T-cell (primary cell): Measurements from ENCODE around the gene EIF5. TPM values are rescaled to one million over a fixed set of nuclear protein-coding genes. Genes with fewer than 3 reads are reported as not detected.

ENCODE experiments used
- ATAC-seq, 4 experiments: fragments of 200-7000 bp in 3 of 4; fragments of 150-1000 bp in 1 of 4; cut with Tn5 transposase; replicated peaks in 1 of 4; 1 replicate in 3 of 4; 2 replicates in 1 of 4; pipeline ENCODE4 v1.10.0; 2021; ENCODE audit warnings: moderate library complexity in 3 of 4, mild to moderate bottlenecking in 2 of 4, moderate number of reproducible peaks in 1 of 4
- CTCF ChIA-PET, 2 donors: fragments of 300-600 bp; sonication (Branson Sonifier 250); formaldehyde crosslinking; loops; one replicate each; lab custom pipeline; 2022; ENCODE audit warnings: antibody characterized with exemption in 2 of 2; lab: Charles Lee
- POLR2A ChIA-PET, 2 donors: fragments of 300-600 bp; sonication (Branson Sonifier 250); formaldehyde crosslinking; loops; one replicate each; lab custom pipeline; 2022; ENCODE audit warnings: antibody characterized with exemption in 2 of 2; lab: Charles Lee
- DNase-seq, 35 experiments: peaks; one replicate each; pipeline versions ENCODE4 v3.0.0 to v3.0.0-alpha.2; 2013 to 2023
- H3K27ac ChIP-seq: one replicate; pipeline ENCODE4 v1.5.1; 2013; ENCODE audit warnings: low read length
- H3K27me3 ChIP-seq, 2 experiments: replicated peaks in 1 of 2; 1 replicate in 1 of 2; 2 replicates in 1 of 2; pipeline versions ENCODE4 v1.6.1 to v1.7.0; 2013; ENCODE audit warnings: low read length in 1 of 2, mixed read lengths in 1 of 2; ENCODE audit not compliant: control insufficient read depth in 2 of 2, insufficient read depth in 2 of 2; ENCODE audit errors: extremely low read depth in 1 of 2
- H3K36me3 ChIP-seq, 2 donors: 1 replicate in 1 of 2; 2 replicates in 1 of 2; pipeline versions ENCODE4 v1.6.1 to v1.7.0; 2013; ENCODE audit warnings: low read length in 1 of 2; ENCODE audit not compliant: control insufficient read depth in 2 of 2, insufficient read depth in 1 of 2; ENCODE audit errors: extremely low read depth in 1 of 2
- H3K4me1 ChIP-seq, 2 experiments: 1 replicate in 1 of 2; 2 replicates in 1 of 2; pipeline versions ENCODE4 v1.6.1 to v1.7.0; 2013; ENCODE audit warnings: low read length in 2 of 2, mixed read lengths in 1 of 2; ENCODE audit not compliant: insufficient read depth in 2 of 2, control insufficient read depth in 1 of 2; ENCODE audit errors: extremely low read depth in 1 of 2
- H3K4me3 ChIP-seq, 2 donors: 1 replicate in 1 of 2; 2 replicates in 1 of 2; pipeline versions ENCODE4 v1.5.1 to v1.7.0; 2013; ENCODE audit warnings: mild to moderate bottlenecking in 2 of 2, low read length in 1 of 2, moderate library complexity in 1 of 2; ENCODE audit not compliant: control insufficient read depth in 1 of 2; ENCODE audit errors: extremely low read depth in 1 of 2
- H3K9me3 ChIP-seq: 2 replicates; pipeline ENCODE4 v1.7.0; 2013
- H3K27ac Mint-ChIP-seq, 2 donors: one replicate each; pipeline ENCODE4 v1.8.0; 2020 to 2021; ENCODE audit warnings: mild to moderate bottlenecking in 2 of 2, mixed read lengths in 2 of 2
- H3K27me3 Mint-ChIP-seq, 2 donors: one replicate each; pipeline ENCODE4 v1.8.0; 2021 to 2022; ENCODE audit warnings: mixed read lengths in 2 of 2
- H3K36me3 Mint-ChIP-seq: one replicate; pipeline ENCODE4 v1.8.0; 2021; ENCODE audit warnings: mixed read lengths
- H3K4me1 Mint-ChIP-seq, 3 donors: one replicate each; pipeline ENCODE4 v1.8.0; 2020 to 2022; ENCODE audit warnings: mixed read lengths in 3 of 3, mild to moderate bottlenecking in 1 of 3
- H3K4me3 Mint-ChIP-seq, 3 donors: one replicate each; pipeline ENCODE4 v1.8.0; 2020 to 2022; ENCODE audit warnings: mild to moderate bottlenecking in 3 of 3, mixed read lengths in 3 of 3, moderate library complexity in 3 of 3
- H3K9me3 Mint-ChIP-seq, 3 donors: one replicate each; pipeline ENCODE4 v1.8.0; 2020 to 2022; ENCODE audit warnings: mixed read lengths in 3 of 3
- WGBS: methylation state at CpG from one replicate; pipeline ENCODE4 v1.1.5; 2013; ENCODE audit warnings: missing lambda C conversion rate; ENCODE audit not compliant: insufficient coverage; 5-methylcytosine and 5-hydroxymethylcytosine counted together
- total RNA-seq, 35 experiments: library from RNA in 6 of 35; stranded (reverse) in 6 of 35; fragments of 120-200 nt in 1 of 35; gene quantifications; one replicate each; pipeline versions ENCODE4 v1.2.1 to v1.2.4 and lab custom pipeline; 2013 to 2026

EIF5 gene
- total RNA-seq, 5 donors from 2014 or later (not counting 1 experiment from before 2014, with no cell fraction given): 223 to 650 (median 261) TPM

GRCh38 chr14:103318750-103319419 lies 15.2 kb upstream of the EIF5 start:
- no peak for ATAC-seq
- ChIA-PET CTCF (no interaction called here), POLR2A (no interaction called here)
- H3K4me1 ChIP-seq: no peaks in the 10 kb centered on the region
- Mint-ChIP-seq H3K9me3 (no peaks in the 10 kb centered on the region), H3K27me3 (peaks cover 22 to 30% of the 10 kb centered on the region in 2 donors), H3K4me3 (no peak overlapping the region), H3K27ac (no peak overlapping the region), H3K4me1 (no peaks in the 10 kb centered on the region), H3K36me3 (no peaks in the 10 kb centered on the region)
- no peaks in the 10 kb centered on the region for H3K9me3 ChIP-seq
- H3K4me3 ChIP-seq: no peak overlapping the region
- H3K27ac ChIP-seq: no peak overlapping the region
- 75% methylated on average over 4 of the region's 6 CpGs for WGBS
- H3K36me3 ChIP-seq: no peaks in the 10 kb centered on the region
- H3K27me3 ChIP-seq: peaks cover 0 to 45% of the 10 kb centered on the region in 2 experiments
- DNase-seq: no peak

- 81% methylated on average over 5 of the region's 7 CpGs for WGBS
- Histone ChIP-seq H3K4me3 (no peak overlapping the region), H3K36me3 (no peaks in the 10 kb centered on the region), H3K4me1 (no peaks in the 10 kb centered on the region), H3K27ac (no peak overlapping the region), H3K27me3 (peaks cover 0 to 49% of the 10 kb centered on the region in 2 experiments), H3K9me3 (no peaks in the 10 kb centered on the region)
- ChIA-PET POLR2A (no interaction called here), CTCF (no interaction called here)
- H3K9me3 Mint-ChIP-seq: no peaks in the 10 kb centered on the region
- no peak overlapping the region for H3K27ac Mint-ChIP-seq
- DNase-seq: no peak
- no peak for ATAC-seq
- H3K4me1 Mint-ChIP-seq: no peaks in the 10 kb centered on the region
- peaks cover 22 to 30% of the 10 kb centered on the region in 2 donors for H3K27me3 Mint-ChIP-seq
- H3K4me3 Mint-ChIP-seq: no peak overlapping the region
- no peaks in the 10 kb centered on the region for H3K36me3 Mint-ChIP-seq
Measured at GRCh38 chr14:103319422-103319821, 14.6 kb upstream of the EIF5 start.

GRCh38 chr14:103326078-103326477 lies 8.0 kb upstream of the EIF5 start:
- H3K27ac Mint-ChIP-seq: no peak overlapping the region
- ChIA-PET CTCF (interaction anchor here in 1 of 2 donors (0.7 kb wide), 1 partner anchor 175 kb away, joined by 8 read pairs; no protein-coding TSS in a partner anchor), POLR2A (interaction anchor here in 1 of 2 donors (0.5 kb wide), 1 partner anchor 32 kb away, joined by 3 read pairs; no protein-coding TSS in a partner anchor)
- H3K9me3 Mint-ChIP-seq: no peaks in the 10 kb centered on the region
- H3K4me1 Mint-ChIP-seq: no peaks in the 10 kb centered on the region
- ATAC-seq (no peak), DNase-seq (no peak)
- H3K4me1 ChIP-seq: no peaks in the 10 kb centered on the region
- H3K27me3 Mint-ChIP-seq: peaks cover 3 to 13% of the 10 kb centered on the region in 2 donors
- no peak overlapping the region for H3K27ac ChIP-seq
- H3K36me3 ChIP-seq: no peaks in the 10 kb centered on the region
- H3K4me3 Mint-ChIP-seq: no peak overlapping the region
- no peaks in the 10 kb centered on the region for H3K9me3 ChIP-seq
- no peaks in the 10 kb centered on the region for H3K36me3 Mint-ChIP-seq
- peaks cover 0 to 26% of the 10 kb centered on the region in 2 experiments for H3K27me3 ChIP-seq
- WGBS: 100% methylated on average over 1 of the region's 3 CpGs
- H3K4me3 ChIP-seq: no peak overlapping the region

GRCh38 chr14:103328941-103329340 lies 5.1 kb upstream of the EIF5 start:
- ChIA-PET POLR2A (no interaction called here), CTCF (no interaction called here)
- 85% methylated on average over 2 of the region's 5 CpGs for WGBS
- H3K27me3 ChIP-seq: peaks cover 0 to 16% of the 10 kb centered on the region in 2 experiments
- H3K9me3 ChIP-seq: no peaks in the 10 kb centered on the region
- H3K27me3 Mint-ChIP-seq: no peaks in the 10 kb centered on the region
- H3K4me1 ChIP-seq: peaks cover 0 to 10% of the 10 kb centered on the region in 2 experiments
- DNase-seq (no peak), ATAC-seq (no peak)
- no peak overlapping the region for H3K4me3 Mint-ChIP-seq
- H3K36me3 ChIP-seq: no peaks in the 10 kb centered on the region
- no peak overlapping the region for H3K4me3 ChIP-seq
- no peaks in the 10 kb centered on the region for H3K36me3 Mint-ChIP-seq
- no peak overlapping the region for H3K27ac ChIP-seq
- peaks cover 0 to 9% (median 6%) of the 10 kb centered on the region in 3 donors for H3K4me1 Mint-ChIP-seq
- no peaks in the 10 kb centered on the region for H3K9me3 Mint-ChIP-seq
- H3K27ac Mint-ChIP-seq: no peak overlapping the region

- Mint-ChIP-seq H3K36me3 (no peaks in the 10 kb centered on the region), H3K27me3 (no peaks in the 10 kb centered on the region), H3K4me1 (peaks cover 0 to 9% (median 6%) of the 10 kb centered on the region in 3 donors), H3K9me3 (no peaks in the 10 kb centered on the region), H3K27ac (no peak overlapping the region), H3K4me3 (no peak overlapping the region)
- no peak overlapping the region for H3K27ac ChIP-seq
- H3K27me3 ChIP-seq: peaks cover 0 to 10% of the 10 kb centered on the region in 2 experiments
- CTCF ChIA-PET: no interaction called here
- H3K4me3 ChIP-seq: no peak overlapping the region
- ATAC-seq: no peak
- H3K36me3 ChIP-seq: no peaks in the 10 kb centered on the region
- POLR2A ChIA-PET: no interaction called here
- 87% methylated on average over 7 of the region's 14 CpGs for WGBS
- peaks cover 0 to 10% of the 10 kb centered on the region in 2 experiments for H3K4me1 ChIP-seq
- H3K9me3 ChIP-seq: no peaks in the 10 kb centered on the region
- DNase-seq: no peak
Measured at GRCh38 chr14:103329401-103330347, 4.4 kb upstream of the EIF5 start.

GRCh38 chr14:103330536-103330935 lies 3.5 kb upstream of the EIF5 start:
- Histone ChIP-seq H3K36me3 (peaks cover 0 to 3% of the 10 kb centered on the region in 2 donors), H3K4me3 (no peak overlapping the region), H3K27ac (no peak overlapping the region), H3K9me3 (no peaks in the 10 kb centered on the region), H3K4me1 (peaks cover 3 to 16% of the 10 kb centered on the region in 2 experiments), H3K27me3 (peaks cover 0 to 7% of the 10 kb centered on the region in 2 experiments)
- Mint-ChIP-seq H3K27me3 (no peaks in the 10 kb centered on the region), H3K4me1 (peaks cover 5 to 14% (median 12%) of the 10 kb centered on the region in 3 donors), H3K9me3 (no peaks in the 10 kb centered on the region), H3K4me3 (no peak overlapping the region), H3K36me3 (peaks cover 5% of the 10 kb centered on the region), H3K27ac (no peak overlapping the region)
- no CpG with 5 or more reads among the region's 2 CpGs for WGBS
- no peak for DNase-seq
- CTCF ChIA-PET: no interaction called here
- POLR2A ChIA-PET: no interaction called here
- ATAC-seq: no peak
